ENCODE measurements around the gene PRKCZ.
"Not testable (repeated sequence)": the region's sequence is repeated elsewhere in the genome, so short reads cannot be mapped to it uniquely, and the experiment has no call there.

DNA sequence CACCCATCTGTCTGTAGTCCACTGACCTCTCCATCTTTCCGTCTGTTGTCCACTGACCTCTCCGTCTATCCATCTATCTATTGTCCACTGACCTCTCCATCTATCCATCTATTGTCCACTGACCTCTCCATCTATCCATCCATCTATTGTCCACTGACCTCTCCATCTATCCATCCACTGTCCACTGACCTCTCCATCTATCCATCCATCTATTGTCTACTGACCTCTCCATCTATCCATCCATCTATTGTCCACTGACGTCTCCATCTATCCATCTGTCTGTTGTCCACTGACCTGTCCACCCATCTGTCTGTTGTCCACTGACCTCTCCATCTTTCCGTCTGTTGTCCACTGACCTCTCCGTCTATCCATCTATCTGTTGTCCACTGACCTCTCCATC is 97.7 kb downstream of the PRKCZ start:
- TF ChIP-seq EZH2 (IDR thresholded peaks at IDR 0.05; ENCODE audit: low read length, missing control alignments), result not testable (repeated sequence)
- TF ChIP-seq, protein P1, sequence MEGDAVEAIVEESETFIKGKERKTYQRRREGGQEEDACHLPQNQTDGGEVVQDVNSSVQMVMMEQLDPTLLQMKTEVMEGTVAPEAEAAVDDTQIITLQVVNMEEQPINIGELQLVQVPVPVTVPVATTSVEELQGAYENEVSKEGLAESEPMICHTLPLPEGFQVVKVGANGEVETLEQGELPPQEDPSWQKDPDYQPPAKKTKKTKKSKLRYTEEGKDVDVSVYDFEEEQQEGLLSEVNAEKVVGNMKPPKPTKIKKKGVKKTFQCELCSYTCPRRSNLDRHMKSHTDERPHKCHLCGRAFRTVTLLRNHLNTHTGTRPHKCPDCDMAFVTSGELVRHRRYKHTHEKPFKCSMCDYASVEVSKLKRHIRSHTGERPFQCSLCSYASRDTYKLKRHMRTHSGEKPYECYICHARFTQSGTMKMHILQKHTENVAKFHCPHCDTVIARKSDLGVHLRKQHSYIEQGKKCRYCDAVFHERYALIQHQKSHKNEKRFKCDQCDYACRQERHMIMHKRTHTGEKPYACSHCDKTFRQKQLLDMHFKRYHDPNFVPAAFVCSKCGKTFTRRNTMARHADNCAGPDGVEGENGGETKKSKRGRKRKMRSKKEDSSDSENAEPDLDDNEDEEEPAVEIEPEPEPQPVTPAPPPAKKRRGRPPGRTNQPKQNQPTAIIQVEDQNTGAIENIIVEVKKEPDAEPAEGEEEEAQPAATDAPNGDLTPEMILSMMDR (conservative IDR thresholded peaks at IDR 0.05 in 1 of 2, IDR thresholded peaks at IDR 0.05 in 1 of 2; ENCODE audit: low read depth in 1 of 2, low read length in 2 of 2), result not testable (repeated sequence)
